ENCODE data around the gene EYS. TPM values are rescaled to one million over a fixed set of nuclear protein-coding genes. Genes with fewer than 3 reads are reported as not detected.

Gene EYS
- total RNA-seq, 6 experiments from 2014 or later = 0.54 to 2.3 (median 0.74) TPM; not detected in 1

DNA sequence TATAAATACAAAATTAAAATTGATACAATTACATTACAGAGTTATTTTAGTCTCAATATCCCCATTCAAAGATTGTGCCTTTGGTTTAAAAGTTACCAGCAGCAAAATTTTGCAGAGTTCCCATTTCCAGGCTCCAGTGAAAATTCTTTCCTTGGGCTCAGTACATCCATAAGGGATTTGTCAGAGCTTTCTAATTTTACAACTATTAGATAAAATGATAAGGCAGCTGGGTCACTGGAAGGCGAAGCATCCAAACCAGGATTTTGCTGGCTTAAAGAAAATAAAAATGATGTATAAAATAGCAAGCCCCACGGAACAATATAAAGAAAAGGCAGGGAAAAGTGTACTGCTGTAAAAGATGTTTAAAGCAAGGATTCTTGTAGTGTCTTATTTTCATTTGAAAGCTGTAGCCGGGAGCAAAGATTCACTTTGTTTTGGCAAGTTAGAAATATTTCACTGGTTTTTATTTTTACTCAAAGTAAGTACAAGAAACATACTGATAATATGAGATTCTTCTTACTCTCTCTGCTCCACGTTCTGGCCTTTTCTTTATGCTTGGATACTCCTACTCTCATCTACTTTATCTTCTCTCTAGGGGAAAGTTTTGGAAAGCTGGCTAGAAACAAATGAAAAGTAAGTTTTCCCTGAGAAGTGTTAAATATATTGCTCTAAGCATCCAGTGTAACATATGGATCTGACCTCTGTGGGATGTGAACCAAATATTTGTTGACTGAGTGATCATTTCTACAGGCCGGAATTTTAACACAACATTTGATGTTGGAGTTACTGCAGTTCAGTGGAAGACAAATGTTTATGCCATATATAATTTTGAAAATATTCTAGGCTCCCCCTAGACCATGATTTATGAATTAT lies 1583.0 kb downstream of the EYS start:
- ATAC-seq = no peak
- TF ChIP-seq, protein P1, sequence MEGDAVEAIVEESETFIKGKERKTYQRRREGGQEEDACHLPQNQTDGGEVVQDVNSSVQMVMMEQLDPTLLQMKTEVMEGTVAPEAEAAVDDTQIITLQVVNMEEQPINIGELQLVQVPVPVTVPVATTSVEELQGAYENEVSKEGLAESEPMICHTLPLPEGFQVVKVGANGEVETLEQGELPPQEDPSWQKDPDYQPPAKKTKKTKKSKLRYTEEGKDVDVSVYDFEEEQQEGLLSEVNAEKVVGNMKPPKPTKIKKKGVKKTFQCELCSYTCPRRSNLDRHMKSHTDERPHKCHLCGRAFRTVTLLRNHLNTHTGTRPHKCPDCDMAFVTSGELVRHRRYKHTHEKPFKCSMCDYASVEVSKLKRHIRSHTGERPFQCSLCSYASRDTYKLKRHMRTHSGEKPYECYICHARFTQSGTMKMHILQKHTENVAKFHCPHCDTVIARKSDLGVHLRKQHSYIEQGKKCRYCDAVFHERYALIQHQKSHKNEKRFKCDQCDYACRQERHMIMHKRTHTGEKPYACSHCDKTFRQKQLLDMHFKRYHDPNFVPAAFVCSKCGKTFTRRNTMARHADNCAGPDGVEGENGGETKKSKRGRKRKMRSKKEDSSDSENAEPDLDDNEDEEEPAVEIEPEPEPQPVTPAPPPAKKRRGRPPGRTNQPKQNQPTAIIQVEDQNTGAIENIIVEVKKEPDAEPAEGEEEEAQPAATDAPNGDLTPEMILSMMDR (IDR thresholded peaks at IDR 0.05) = no peak
- no peak for TF ChIP-seq POLR2A (IDR thresholded peaks at IDR 0.05)
- H3K36me3 ChIP-seq = no peaks in the 10 kb centered on the region
- no peaks in the 10 kb centered on the region for H3K4me1 ChIP-seq
- H3K27ac ChIP-seq = no peak overlapping the region
- no peak overlapping the region for H3K4me3 ChIP-seq
- intact Hi-C loops (cut with DNase I) = no loop called here
- DNase-seq = no peak
- 36% methylated on average over 5 of the region's 5 CpGs for WGBS (ENCODE audit: insufficient coverage, low coverage, low lambda C conversion rate, missing lambda C conversion rate)
- no peaks in the 10 kb centered on the region for H3K27me3 ChIP-seq
- H3K9me3 ChIP-seq = no peaks in the 10 kb centered on the region

DNA sequence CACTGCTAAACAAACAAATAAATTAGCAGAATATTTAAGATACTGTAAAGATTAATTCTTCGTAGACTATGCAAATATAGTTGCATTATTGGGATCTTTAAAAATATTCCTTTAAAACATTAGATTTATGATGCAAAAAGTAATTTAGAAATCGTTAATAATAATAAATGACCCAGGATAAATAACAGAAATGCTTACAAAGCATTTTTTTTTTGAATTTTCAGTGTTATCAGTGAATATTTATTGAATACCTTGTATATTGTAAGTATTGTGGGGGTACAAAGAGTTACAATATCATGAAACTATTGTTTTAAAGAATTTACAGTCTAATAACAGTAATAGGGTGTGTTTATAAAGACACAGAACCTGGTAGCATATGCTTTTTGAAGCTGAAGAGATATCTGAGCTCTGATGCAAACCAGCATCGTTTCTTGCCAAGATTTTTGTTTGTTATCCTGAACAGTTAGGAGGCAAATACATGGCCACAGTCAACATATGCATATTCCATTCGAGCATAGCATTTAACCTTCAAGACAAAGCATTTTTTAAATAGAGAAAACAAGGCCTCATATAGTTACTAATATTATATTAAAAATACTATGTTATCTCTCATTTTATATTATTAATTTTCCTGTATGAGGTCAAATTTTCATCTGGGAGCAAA lies 1584.2 kb downstream of the EYS start:
- Histone ChIP-seq H3K9me3 (no peaks in the 10 kb centered on the region), H3K4me1 (no peaks in the 10 kb centered on the region), H3K27ac (no peak overlapping the region), H3K27me3 (no peaks in the 10 kb centered on the region), H3K36me3 (no peaks in the 10 kb centered on the region), H3K4me3 (no peak overlapping the region)
- intact Hi-C loops (cut with DNase I) = no loop called here
- WGBS (ENCODE audit: insufficient coverage, low coverage, low lambda C conversion rate, missing lambda C conversion rate) = 25% methylated on average over 4 of the region's 4 CpGs
- ATAC-seq = no peak
- no peak for DNase-seq
- TF ChIP-seq, protein P1 (IDR thresholded peaks at IDR 0.05) = no peak
- TF ChIP-seq POLR2A (IDR thresholded peaks at IDR 0.05) = no peak

- no peak for DNase-seq
- no peaks in the 10 kb centered on the region for H3K27me3 ChIP-seq
- H3K4me1 ChIP-seq = no peaks in the 10 kb centered on the region
- no peaks in the 10 kb centered on the region for H3K36me3 ChIP-seq
- WGBS (ENCODE audit: insufficient coverage, low coverage, low lambda C conversion rate, missing lambda C conversion rate) = 70% methylated on average over 3 of the region's 3 CpGs
- TF ChIP-seq, protein P1 (IDR thresholded peaks at IDR 0.05) = no peak
- TF ChIP-seq POLR2A (IDR thresholded peaks at IDR 0.05) = no peak
- H3K9me3 ChIP-seq = no peaks in the 10 kb centered on the region
- no peak overlapping the region for H3K27ac ChIP-seq
- intact Hi-C loops (cut with DNase I) = no loop called here
- ATAC-seq = no peak
- no peak overlapping the region for H3K4me3 ChIP-seq
Observed at GRCh38 chr6:64121011-64121565, 1585.9 kb downstream of the EYS start.

- H3K36me3 ChIP-seq = no peaks in the 10 kb centered on the region
- TF ChIP-seq POLR2A (IDR thresholded peaks at IDR 0.05) = no peak
- TF ChIP-seq, protein P1 (IDR thresholded peaks at IDR 0.05) = no peak
- no peaks in the 10 kb centered on the region for H3K9me3 ChIP-seq
- H3K4me1 ChIP-seq = no peaks in the 10 kb centered on the region
- ATAC-seq = no peak
- H3K4me3 ChIP-seq = no peak overlapping the region
- 52% methylated on average over 3 of the region's 3 CpGs for WGBS (ENCODE audit: insufficient coverage, low coverage, low lambda C conversion rate, missing lambda C conversion rate)
- intact Hi-C loops (cut with DNase I) = no loop called here
- no peaks in the 10 kb centered on the region for H3K27me3 ChIP-seq
- no peak for DNase-seq
- no peak overlapping the region for H3K27ac ChIP-seq
Observed at GRCh38 chr6:64113704-64114103, 1593.3 kb downstream of the EYS start.
